Endothelial cell of umbilical vein (primary cell): ENCODE measurements around the gene TOP3A. TPM values are rescaled to one million over a fixed set of nuclear protein-coding genes. Genes with fewer than 3 reads are reported as not detected.
"Not testable (repeated sequence)": the region's sequence is repeated elsewhere in the genome, so short reads cannot be mapped to it uniquely, and the experiment has no call there.

ENCODE experiments used
- BruUV-seq: library from RNA; stranded (reverse); fragments of 400-500 nt; replicated peaks from 2 replicates; lab custom pipeline; 2021; lab: Mats Ljungman, UMichigan
- CTCF ChIA-PET: fragments of 300-600, 350-600 bp; sonication (Branson Sonifier 250); formaldehyde crosslinking; loops from one replicate; lab custom pipeline; 2021; ENCODE audit warnings: antibody characterized with exemption, inconsistent platforms; lab: Charles Lee
- POLR2A ChIA-PET: fragments of 300-600, 350-600 bp; sonication (Branson Sonifier 250); formaldehyde crosslinking; loops from one replicate; lab custom pipeline; 2021; ENCODE audit warnings: antibody characterized with exemption, inconsistent platforms; lab: Charles Lee
- DNase-seq: peaks from one replicate; pipeline ENCODE4 v3.0.0-alpha.2; 2011; ENCODE audit warnings: low read depth, low spot score
- FAIRE-seq: peaks from 2 replicates; lab custom pipeline; 2011; peaks lifted over from hg19 to GRCh38; lab: Jason Lieb, UNC
- H2AFZ ChIP-seq: 2 replicates; pipeline ENCODE4 v1.6.0; 2012; ENCODE audit warnings: low read depth, low read length, control low read depth, inconsistent platforms
- H3K27ac ChIP-seq: 2 replicates; pipeline ENCODE4 v1.5.1; 2011; ENCODE audit warnings: low read depth, mild to moderate bottlenecking, control low read depth, low read length, moderate library complexity; ENCODE audit not compliant: insufficient read depth
- H3K27me3 ChIP-seq, 2 experiments: 2 replicates each; pipeline versions ENCODE4 v1.6.0 to v1.6.1; 2011; ENCODE audit warnings: low read length in 2 of 2, mixed read lengths in 1 of 2; ENCODE audit not compliant: control insufficient read depth in 2 of 2, insufficient read depth in 2 of 2
- H3K36me3 ChIP-seq, 2 experiments: 2 replicates in 1 of 2; 3 replicates in 1 of 2; pipeline ENCODE4 v1.5.1; 2011; ENCODE audit warnings: low read length in 2 of 2, mild to moderate bottlenecking in 1 of 2, moderate library complexity in 1 of 2; ENCODE audit not compliant: control insufficient read depth in 2 of 2, insufficient read depth in 2 of 2; ENCODE audit errors: extremely low read depth in 1 of 2
- H3K4me1 ChIP-seq: 3 replicates; pipeline ENCODE4 v1.5.1; 2011; ENCODE audit warnings: mild to moderate bottlenecking, low read length; ENCODE audit not compliant: control insufficient read depth, insufficient read depth; ENCODE audit errors: extremely low read depth
- H3K4me2 ChIP-seq: 2 replicates; pipeline ENCODE4 v1.6.1; 2011; ENCODE audit warnings: low read length, control low read depth, mixed read lengths; ENCODE audit not compliant: insufficient read depth
- H3K4me3 ChIP-seq, 3 experiments: fragments of 200-600 bp in 1 of 3; sonication (generic), shearing (Covaris generic) in 1 of 3; replicated peaks in 1 of 3; 2 replicates each; pipeline ENCODE4 v1.5.1; 2011 to 2016; ENCODE audit warnings: control low read depth in 3 of 3, low read length in 3 of 3, mild to moderate bottlenecking in 2 of 3, inconsistent platforms in 1 of 3, low read depth in 1 of 3, moderate library complexity in 1 of 3; ENCODE audit not compliant: insufficient read depth in 1 of 3
- H3K79me2 ChIP-seq: 2 replicates; pipeline ENCODE4 v1.6.0; 2012; ENCODE audit warnings: low read length, inconsistent platforms; ENCODE audit not compliant: control insufficient read depth, insufficient read depth
- H3K9ac ChIP-seq: replicated peaks from 2 replicates; pipeline ENCODE3; 2011; ENCODE audit warnings: low read length, control low read depth; ENCODE audit not compliant: insufficient read depth; ENCODE audit errors: extremely low read depth
- H3K9me1 ChIP-seq: replicated peaks from 3 replicates; pipeline ENCODE4 v1.6.0; 2011; ENCODE audit warnings: mild to moderate bottlenecking, low read length; ENCODE audit not compliant: control insufficient read depth, insufficient read depth; ENCODE audit errors: extremely low read depth
- H3K9me3 ChIP-seq: replicated peaks from 2 replicates; pipeline ENCODE4 v1.5.1; 2012; ENCODE audit warnings: low read length, inconsistent platforms; ENCODE audit not compliant: control insufficient read depth, insufficient read depth
- H4K20me1 ChIP-seq: replicated peaks from 2 replicates; pipeline ENCODE3; 2011; ENCODE audit warnings: mild to moderate bottlenecking, low read length; ENCODE audit not compliant: control insufficient read depth, insufficient read depth; ENCODE audit errors: extremely low read depth
- CTCF ChIP-seq, 2 donors: IDR thresholded peaks; 1 replicate in 1 of 2; 2 replicates in 1 of 2; pipeline ENCODE4 v1.5.1; 2011; ENCODE audit warnings: low read length in 2 of 2, mild to moderate bottlenecking in 2 of 2, moderate library complexity in 2 of 2, control low read depth in 1 of 2, inconsistent platforms in 1 of 2, low read depth in 1 of 2; ENCODE audit not compliant: insufficient read depth in 1 of 2; ENCODE audit errors: extremely low read depth in 1 of 2
- EZH2 ChIP-seq: IDR thresholded peaks from 2 replicates; pipeline ENCODE4 v1.6.1; 2012; ENCODE audit warnings: borderline replicate concordance, low read depth, mild to moderate bottlenecking, moderate library complexity, low read length, inconsistent platforms; ENCODE audit not compliant: severe bottlenecking
- FOS ChIP-seq: IDR thresholded peaks from 2 replicates; pipeline ENCODE4 v1.6.1; 2011; ENCODE audit warnings: mild to moderate bottlenecking, low read length, moderate library complexity, borderline replicate concordance; ENCODE audit not compliant: insufficient read depth
- GATA2 ChIP-seq: IDR thresholded peaks from 2 replicates; pipeline ENCODE4 v1.7.0; 2011; ENCODE audit warnings: low read depth, mild to moderate bottlenecking, moderate library complexity, mixed read lengths, low read length; ENCODE audit not compliant: insufficient read length, insufficient read depth
- JUN ChIP-seq: IDR thresholded peaks from 2 replicates; pipeline ENCODE4 v1.6.1; 2011; ENCODE audit warnings: borderline replicate concordance, low read depth; ENCODE audit not compliant: insufficient read length, insufficient read depth
- MAX ChIP-seq: IDR thresholded peaks from 2 replicates; pipeline ENCODE4 v1.6.1; 2011; ENCODE audit not compliant: insufficient read depth, insufficient read length
- MYC ChIP-seq: IDR thresholded peaks from one replicate; pipeline ENCODE4 v1.6.1; 2011; ENCODE audit warnings: mild to moderate bottlenecking, low read depth, low read length
- POLR2A ChIP-seq: IDR thresholded peaks from 2 replicates; pipeline ENCODE4 v1.6.1; 2012; ENCODE audit warnings: low read depth, mild to moderate bottlenecking, control low read depth, low read length
- POLR2AphosphoS5 ChIP-seq: IDR thresholded peaks from 2 replicates; pipeline ENCODE4 v1.6.1; 2012; ENCODE audit warnings: low read depth, mild to moderate bottlenecking, control low read depth, low read length, moderate library complexity; ENCODE audit not compliant: insufficient read depth
- dilution Hi-C: fragments of 300-500 bp; cut with MboI; formaldehyde crosslinking; loops from one replicate; pipeline ENCODE4 v1.15.0; 2019; ENCODE audit warnings: low sequenced_read_pairs; ENCODE audit not compliant: extremely low pct_ligation_motif_present
- intact Hi-C: fragments of 100-400 bp; cut with micrococcal nuclease; formaldehyde crosslinking; loops from one replicate; pipeline ENCODE4 v1.10.0; 2022
- polyA plus RNA-seq, 4 experiments: library from polyadenylated mRNA; depleted of rRNA in 3 of 4; stranded (reverse) in 3 of 4; unstranded in 1 of 4; fragments of >200 nt; gene quantifications; 2 replicates each; pipeline versions ENCODE4 v1.2.1 to v1.2.3, GENCODE V29; 2011 to 2012; ENCODE audit warnings: missing spikeins in 1 of 4
- total RNA-seq: library from RNA; stranded (reverse); gene quantifications from 2 replicates; pipeline ENCODE4 v1.2.3, GENCODE V29; 2021

TOP3A gene
- total and polyA plus RNA-seq, 2 donors (not counting 3 experiments of a cell fraction or from before 2014, with no cell fraction given) = 20.4 to 53.1 TPM

- H2AFZ ChIP-seq, H3K79me2 ChIP-seq, FAIRE-seq, H3K9me1 ChIP-seq, dilution Hi-C loops, H3K4me3 ChIP-seq, POLR2A ChIA-PET, BruUV-seq, H3K27me3 ChIP-seq, intact Hi-C loops, H3K4me1 ChIP-seq, H4K20me1 ChIP-seq, DNase-seq, H3K9ac ChIP-seq, H3K36me3 ChIP-seq, H3K4me2 ChIP-seq, H3K27ac ChIP-seq, H3K9me3 ChIP-seq, CTCF ChIA-PET: not testable (repeated sequence)
Measured at GRCh38 chr17:18338158-18338557, 23.4 kb upstream of the TOP3A start.

- Histone ChIP-seq H3K4me1 (no peaks in the 10 kb centered on the region), H3K27me3 (no peaks in the 10 kb centered on the region), H3K4me3 (no peak overlapping the region), H3K36me3 (peaks cover 0 to 11% of the 10 kb centered on the region in 2 experiments), H3K9ac (no peak overlapping the region), H4K20me1 (no peaks in the 10 kb centered on the region), H3K9me3 (no peaks in the 10 kb centered on the region), H3K9me1 (no peaks in the 10 kb centered on the region), H2AFZ (no peak overlapping the region), H3K4me2 (no peak overlapping the region), H3K79me2 (no peaks in the 10 kb centered on the region), H3K27ac (no peak overlapping the region)
- ChIA-PET POLR2A (no interaction called here), CTCF (interaction anchor here (1.0 to 3.4 kb wide), 3 partner anchors 10 to 14 kb away, joined by 3 to 10 read pairs (median 4); no protein-coding TSS in a partner anchor)
- DNase-seq (no peak), FAIRE-seq (no peak)
- intact Hi-C loops = no loop called here
- dilution Hi-C loops = no loop called here
- TF ChIP-seq POLR2AphosphoS5 = no peak
- no peak for TF ChIP-seq GATA2
- no peak for TF ChIP-seq POLR2A
- TF ChIP-seq EZH2 = no peak
- TF ChIP-seq MAX = no peak
- TF ChIP-seq FOS = no peak
- no peak for TF ChIP-seq MYC
- no peak for TF ChIP-seq JUN
- TF ChIP-seq CTCF (IDR thresholded peaks at IDR 0.05; ENCODE audit: extremely low read depth in 1 of 2, insufficient read depth in 1 of 2, low read depth in 1 of 2, low read length in 2 of 2) = no peak
- no TSS peak for BruUV-seq
Measured at GRCh38 chr17:18332909-18333489, 18.2 kb upstream of the TOP3A start.
